ENCODE data around the gene TET3.

TET3 gene

DNA sequence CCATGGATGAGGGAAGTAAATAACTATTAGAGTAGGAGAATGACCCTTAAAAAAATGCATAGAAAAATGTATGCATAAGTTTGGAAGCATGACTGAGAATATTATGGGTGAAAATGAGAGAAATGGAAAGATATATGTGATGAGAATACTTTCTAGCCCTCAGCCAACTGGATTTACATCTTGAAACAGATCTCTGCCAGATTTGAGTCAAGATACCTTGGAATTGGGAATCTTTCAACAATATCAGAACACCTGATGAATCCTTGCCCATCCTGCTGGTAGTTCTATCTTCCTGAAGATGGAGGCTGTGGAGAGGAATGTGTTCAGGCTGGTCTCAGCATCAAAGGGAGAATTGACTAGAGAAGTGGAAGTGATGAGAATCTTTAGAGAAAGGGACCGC is 5.8 kb downstream of the TET3 start:
- H4K5ac ChIP-seq (ENCODE audit: low read length), result no peak overlapping the region
- no peak overlapping the region for H3K27ac ChIP-seq (ENCODE audit: low read depth, low read length)
- no CpG with 5 or more reads among the region's 1 CpG for WGBS (ENCODE audit: extremely low coverage, insufficient coverage, low lambda C conversion rate)
- H3K56ac ChIP-seq (ENCODE audit: low read length), result no peak overlapping the region
- H3K18ac ChIP-seq (ENCODE audit: low read length), result no peak overlapping the region
- no peak overlapping the region for H3K4me2 ChIP-seq (ENCODE audit: low read length)
- H2BK5ac ChIP-seq (ENCODE audit: low read length), result no peak overlapping the region
- H3K36me3 ChIP-seq (ENCODE audit: control insufficient read depth, insufficient read depth, low read length), result no peaks in the 10 kb centered on the region
- no peak overlapping the region for H3K4ac ChIP-seq (ENCODE audit: low read depth, low read length)
- no peak overlapping the region for H3K4me3 ChIP-seq (ENCODE audit: low read length)
- H4K8ac ChIP-seq (ENCODE audit: low read depth, low read length), result no peak overlapping the region
- H3K23ac ChIP-seq (ENCODE audit: low read length), result no peak overlapping the region
- peaks cover 30% of the 10 kb centered on the region for H3K79me1 ChIP-seq (ENCODE audit: low read length)
- H2AK5ac ChIP-seq (ENCODE audit: low read length), result no peak overlapping the region
- no peak overlapping the region for H2BK120ac ChIP-seq (ENCODE audit: low read depth, low read length)
- peaks cover 48% of the 10 kb centered on the region for H3K79me2 ChIP-seq (ENCODE audit: control insufficient read depth, insufficient read depth, low read length)
- no peak for DNase-seq
- no peak overlapping the region for H3K9ac ChIP-seq (ENCODE audit: low read length)
- no peaks in the 10 kb centered on the region for H3K27me3 ChIP-seq (ENCODE audit: insufficient read depth, low read length, poor library complexity)
- H2BK15ac ChIP-seq (replicated peaks; ENCODE audit: low read depth), result no peak overlapping the region
- peaks cover 18% of the 10 kb centered on the region for H3K4me1 ChIP-seq (ENCODE audit: control insufficient read depth, low read depth, low read length)

DNA sequence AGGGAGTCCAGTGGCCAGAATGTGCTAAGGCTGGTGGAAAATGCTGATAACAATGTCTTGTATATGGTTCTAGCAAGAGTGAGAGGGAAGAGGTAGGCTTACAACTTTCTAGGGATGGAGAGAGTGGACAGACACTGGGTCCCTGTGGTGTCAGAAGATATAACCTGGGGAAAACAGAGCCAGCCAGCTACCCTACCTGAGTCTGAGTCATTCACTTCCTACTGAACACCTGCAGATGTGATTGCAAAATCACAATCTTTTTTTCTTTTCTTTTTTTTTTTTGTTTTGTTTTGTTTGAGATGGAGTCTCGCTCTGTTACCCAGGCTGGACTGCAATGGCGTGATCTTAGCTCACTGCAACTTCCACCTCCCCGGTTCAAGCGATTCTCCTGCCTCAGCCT is 7.3 kb downstream of the TET3 start:
- H2AK5ac ChIP-seq (ENCODE audit: low read length), result no peak overlapping the region
- no peak overlapping the region for H2BK120ac ChIP-seq (ENCODE audit: low read depth, low read length)
- H4K5ac ChIP-seq (ENCODE audit: low read length), result no peak overlapping the region
- H4K8ac ChIP-seq (ENCODE audit: low read depth, low read length), result no peak overlapping the region
- no peaks in the 10 kb centered on the region for H3K36me3 ChIP-seq (ENCODE audit: control insufficient read depth, insufficient read depth, low read length)
- no peak overlapping the region for H3K56ac ChIP-seq (ENCODE audit: low read length)
- H3K4me1 ChIP-seq (ENCODE audit: control insufficient read depth, low read depth, low read length), result peaks cover 10% of the 10 kb centered on the region
- H2BK5ac ChIP-seq (ENCODE audit: low read length), result no peak overlapping the region
- H3K4ac ChIP-seq (ENCODE audit: low read depth, low read length), result no peak overlapping the region
- no peak overlapping the region for H3K18ac ChIP-seq (ENCODE audit: low read length)
- H3K4me3 ChIP-seq (ENCODE audit: low read length), result no peak overlapping the region
- no peak for DNase-seq
- H3K79me1 ChIP-seq (ENCODE audit: low read length), result peaks cover 34% of the 10 kb centered on the region
- no peaks in the 10 kb centered on the region for H3K27me3 ChIP-seq (ENCODE audit: insufficient read depth, low read length, poor library complexity)
- no peak overlapping the region for H2BK15ac ChIP-seq (replicated peaks; ENCODE audit: low read depth)
- WGBS (ENCODE audit: extremely low coverage, insufficient coverage, low lambda C conversion rate), result no CpG with 5 or more reads among the region's 4 CpGs
- H3K9ac ChIP-seq (ENCODE audit: low read length), result no peak overlapping the region
- H3K4me2 ChIP-seq (ENCODE audit: low read length), result no peak overlapping the region
- H3K27ac ChIP-seq (ENCODE audit: low read depth, low read length), result no peak overlapping the region
- no peak overlapping the region for H3K23ac ChIP-seq (ENCODE audit: low read length)
- H3K79me2 ChIP-seq (ENCODE audit: control insufficient read depth, insufficient read depth, low read length), result peaks cover 51% of the 10 kb centered on the region

DNA sequence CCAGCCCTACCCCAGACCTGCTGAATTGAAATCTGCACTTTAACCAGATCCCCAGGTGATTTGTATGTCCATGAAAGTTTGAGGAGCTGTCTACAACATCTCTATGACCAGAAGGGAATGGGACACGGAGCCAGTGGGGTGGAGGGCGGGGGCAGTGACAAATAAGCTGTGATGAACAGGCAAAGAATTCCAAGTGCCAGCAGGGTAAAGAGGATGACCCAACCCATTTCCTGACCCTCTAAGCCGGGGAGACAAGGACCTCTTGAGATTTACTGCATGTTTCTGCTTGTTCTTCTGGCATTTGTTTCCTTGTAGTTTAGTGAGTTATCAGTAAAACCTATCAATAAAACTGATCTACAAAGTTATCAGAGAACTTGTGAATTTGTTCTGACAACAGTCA is 8.7 kb downstream of the TET3 start:
- no peak for DNase-seq
- no peaks in the 10 kb centered on the region for H3K27me3 ChIP-seq (ENCODE audit: insufficient read depth, low read length, poor library complexity)
- no peak overlapping the region for H4K5ac ChIP-seq (ENCODE audit: low read length)
- no CpG with 5 or more reads among the region's 3 CpGs for WGBS (ENCODE audit: extremely low coverage, insufficient coverage, low lambda C conversion rate)
- H3K18ac ChIP-seq (ENCODE audit: low read length), result no peak overlapping the region
- peaks cover 2% of the 10 kb centered on the region for H3K4me1 ChIP-seq (ENCODE audit: control insufficient read depth, low read depth, low read length)
- no peak overlapping the region for H3K9ac ChIP-seq (ENCODE audit: low read length)
- H3K4me3 ChIP-seq (ENCODE audit: low read length), result no peak overlapping the region
- H3K79me2 ChIP-seq (ENCODE audit: control insufficient read depth, insufficient read depth, low read length), result peaks cover 44% of the 10 kb centered on the region
- no peak overlapping the region for H2BK15ac ChIP-seq (replicated peaks; ENCODE audit: low read depth)
- no peak overlapping the region for H2BK5ac ChIP-seq (ENCODE audit: low read length)
- H3K79me1 ChIP-seq (ENCODE audit: low read length), result peaks cover 40% of the 10 kb centered on the region
- no peak overlapping the region for H3K56ac ChIP-seq (ENCODE audit: low read length)
- H4K8ac ChIP-seq (ENCODE audit: low read depth, low read length), result no peak overlapping the region
- H3K27ac ChIP-seq (ENCODE audit: low read depth, low read length), result no peak overlapping the region
- H3K4ac ChIP-seq (ENCODE audit: low read depth, low read length), result no peak overlapping the region
- no peak overlapping the region for H3K23ac ChIP-seq (ENCODE audit: low read length)
- no peaks in the 10 kb centered on the region for H3K36me3 ChIP-seq (ENCODE audit: control insufficient read depth, insufficient read depth, low read length)
- no peak overlapping the region for H2BK120ac ChIP-seq (ENCODE audit: low read depth, low read length)
- no peak overlapping the region for H2AK5ac ChIP-seq (ENCODE audit: low read length)
- no peak overlapping the region for H3K4me2 ChIP-seq (ENCODE audit: low read length)

DNA sequence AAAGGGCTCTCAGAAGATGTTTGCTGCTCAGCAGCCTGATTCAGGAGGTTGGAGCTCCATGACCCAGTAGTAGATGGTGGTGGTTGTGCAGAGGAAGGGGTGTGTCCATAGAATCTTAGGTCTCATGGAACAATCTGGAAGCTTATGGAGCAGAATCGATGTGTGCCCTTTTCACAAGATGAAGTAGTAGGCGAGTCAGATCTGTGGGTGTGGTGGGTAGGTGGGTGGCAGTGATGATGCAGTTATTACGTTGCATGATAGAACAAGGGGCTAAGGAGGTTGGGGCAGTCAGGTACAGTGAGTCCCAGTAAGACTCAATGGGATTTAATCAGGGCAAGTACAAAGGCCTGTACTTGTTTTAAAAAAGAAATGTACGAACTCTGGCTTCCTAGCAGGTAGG is 9.1 kb downstream of the TET3 start:
- H3K27me3 ChIP-seq (ENCODE audit: insufficient read depth, low read length, poor library complexity), result no peaks in the 10 kb centered on the region
- no peak overlapping the region for H3K4me3 ChIP-seq (ENCODE audit: low read length)
- H3K18ac ChIP-seq (ENCODE audit: low read length), result no peak overlapping the region
- H3K4ac ChIP-seq (ENCODE audit: low read depth, low read length), result no peak overlapping the region
- no peak overlapping the region for H2BK5ac ChIP-seq (ENCODE audit: low read length)
- no peak overlapping the region for H2BK120ac ChIP-seq (ENCODE audit: low read depth, low read length)
- no peaks in the 10 kb centered on the region for H3K36me3 ChIP-seq (ENCODE audit: control insufficient read depth, insufficient read depth, low read length)
- WGBS (ENCODE audit: extremely low coverage, insufficient coverage, low lambda C conversion rate), result no CpG with 5 or more reads among the region's 4 CpGs
- H3K23ac ChIP-seq (ENCODE audit: low read length), result peak overlapping the region; percentile 45
- H3K79me1 ChIP-seq (ENCODE audit: low read length), result peaks cover 41% of the 10 kb centered on the region
- H3K56ac ChIP-seq (ENCODE audit: low read length), result no peak overlapping the region
- H3K4me2 ChIP-seq (ENCODE audit: low read length), result no peak overlapping the region
- no peak overlapping the region for H3K27ac ChIP-seq (ENCODE audit: low read depth, low read length)
- H3K79me2 ChIP-seq (ENCODE audit: control insufficient read depth, insufficient read depth, low read length), result peaks cover 45% of the 10 kb centered on the region
- no peak for DNase-seq
- H3K4me1 ChIP-seq (ENCODE audit: control insufficient read depth, low read depth, low read length), result no peaks in the 10 kb centered on the region
- H2BK15ac ChIP-seq (replicated peaks; ENCODE audit: low read depth), result no peak overlapping the region
- H4K5ac ChIP-seq (ENCODE audit: low read length), result no peak overlapping the region
- H4K8ac ChIP-seq (ENCODE audit: low read depth, low read length), result no peak overlapping the region
- no peak overlapping the region for H2AK5ac ChIP-seq (ENCODE audit: low read length)
- H3K9ac ChIP-seq (ENCODE audit: low read length), result no peak overlapping the region

DNA sequence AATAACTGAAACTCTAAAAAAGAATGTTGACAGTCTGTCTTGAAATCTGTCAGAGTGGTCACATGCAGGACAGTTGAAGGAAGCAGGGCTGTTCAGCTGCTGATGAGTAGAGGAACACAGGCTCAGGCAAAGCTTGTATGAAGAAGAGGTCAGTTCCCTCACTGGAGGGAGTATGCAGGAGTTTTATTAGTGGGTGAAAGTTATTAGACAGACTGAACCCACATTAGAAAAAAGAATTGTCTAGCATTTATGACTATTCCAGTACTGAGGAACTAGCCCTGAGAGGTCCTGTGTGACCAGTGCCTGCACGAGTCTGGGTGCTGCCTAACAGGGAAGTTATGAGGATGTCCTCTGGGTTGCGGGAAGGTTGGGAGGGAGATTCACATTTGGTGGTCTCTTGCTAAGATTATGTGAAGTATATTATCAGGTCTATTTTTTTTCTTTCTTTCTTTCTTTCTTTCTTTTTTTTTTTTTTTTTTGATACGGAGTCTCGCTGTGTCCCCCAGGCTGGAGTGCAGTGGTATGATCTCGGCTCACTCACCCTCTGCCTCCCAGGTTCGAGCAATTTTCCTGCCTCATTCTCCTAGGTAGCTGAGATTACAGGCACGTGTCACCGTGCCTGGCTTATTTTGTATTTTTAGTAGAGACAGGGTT is 9.6 kb downstream of the TET3 start:
- Histone ChIP-seq H3K9ac (ENCODE audit: low read length) (no peak overlapping the region), H3K56ac (ENCODE audit: low read length) (no peak overlapping the region), H3K4ac (ENCODE audit: low read depth, low read length) (no peak overlapping the region), H3K79me2 (ENCODE audit: control insufficient read depth, insufficient read depth, low read length) (peaks cover 47% of the 10 kb centered on the region), H4K5ac (ENCODE audit: low read length) (no peak overlapping the region), H2BK120ac (ENCODE audit: low read depth, low read length) (no peak overlapping the region), H2BK15ac (replicated peaks; ENCODE audit: low read depth) (no peak overlapping the region), H3K79me1 (ENCODE audit: low read length) (peaks cover 41% of the 10 kb centered on the region), H3K18ac (ENCODE audit: low read length) (no peak overlapping the region), H2BK5ac (ENCODE audit: low read length) (no peak overlapping the region), H3K4me2 (ENCODE audit: low read length) (no peak overlapping the region), H3K27me3 (ENCODE audit: insufficient read depth, low read length, poor library complexity) (no peaks in the 10 kb centered on the region), H4K8ac (ENCODE audit: low read depth, low read length) (no peak overlapping the region), H3K23ac (ENCODE audit: low read length) (no peak overlapping the region), H3K4me1 (ENCODE audit: control insufficient read depth, low read depth, low read length) (no peaks in the 10 kb centered on the region), H3K27ac (ENCODE audit: low read depth, low read length) (no peak overlapping the region), H3K36me3 (ENCODE audit: control insufficient read depth, insufficient read depth, low read length) (no peaks in the 10 kb centered on the region), H2AK5ac (ENCODE audit: low read length) (no peak overlapping the region), H3K4me3 (ENCODE audit: low read length) (no peak overlapping the region)
- no peak for DNase-seq
- WGBS (ENCODE audit: extremely low coverage, insufficient coverage, low lambda C conversion rate), result no CpG with 5 or more reads among the region's 8 CpGs

DNA sequence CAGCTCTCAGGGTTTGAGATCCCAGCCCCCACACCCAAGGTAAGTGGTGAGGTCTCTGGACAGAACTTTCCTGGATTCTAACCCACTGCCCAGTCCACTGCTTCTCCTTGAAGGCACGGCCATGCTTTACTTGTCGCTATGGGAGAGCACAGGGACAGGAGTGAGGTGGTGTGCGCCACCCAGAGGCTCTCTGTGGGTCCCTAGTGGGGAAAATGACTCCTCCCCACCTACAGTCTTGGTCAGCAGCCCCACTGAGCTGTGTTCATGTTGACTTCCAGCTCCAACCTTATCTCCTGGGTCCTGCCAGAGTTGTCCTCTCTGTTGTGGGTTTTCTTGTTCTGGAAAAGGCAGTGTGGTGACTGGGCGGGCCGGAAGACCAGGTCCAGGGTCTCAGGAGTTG is 11.1 kb downstream of the TET3 start:
- Histone ChIP-seq H4K8ac (ENCODE audit: low read depth, low read length) (no peak overlapping the region), H3K27ac (ENCODE audit: low read depth, low read length) (no peak overlapping the region), H3K18ac (ENCODE audit: low read length) (no peak overlapping the region), H3K4me1 (ENCODE audit: control insufficient read depth, low read depth, low read length) (peaks cover 7% of the 10 kb centered on the region), H2BK120ac (ENCODE audit: low read depth, low read length) (no peak overlapping the region), H3K4me2 (ENCODE audit: low read length) (no peak overlapping the region), H2AK5ac (ENCODE audit: low read length) (no peak overlapping the region), H4K5ac (ENCODE audit: low read length) (no peak overlapping the region), H2BK5ac (ENCODE audit: low read length) (no peak overlapping the region), H3K27me3 (ENCODE audit: insufficient read depth, low read length, poor library complexity) (no peaks in the 10 kb centered on the region), H3K9ac (ENCODE audit: low read length) (no peak overlapping the region), H3K23ac (ENCODE audit: low read length) (no peak overlapping the region), H3K56ac (ENCODE audit: low read length) (no peak overlapping the region), H3K36me3 (ENCODE audit: control insufficient read depth, insufficient read depth, low read length) (no peaks in the 10 kb centered on the region), H3K79me1 (ENCODE audit: low read length) (peaks cover 44% of the 10 kb centered on the region), H2BK15ac (replicated peaks; ENCODE audit: low read depth) (no peak overlapping the region), H3K4me3 (ENCODE audit: low read length) (no peak overlapping the region), H3K4ac (ENCODE audit: low read depth, low read length) (no peak overlapping the region), H3K79me2 (ENCODE audit: control insufficient read depth, insufficient read depth, low read length) (peaks cover 39% of the 10 kb centered on the region)
- no CpG with 5 or more reads among the region's 5 CpGs for WGBS (ENCODE audit: extremely low coverage, insufficient coverage, low lambda C conversion rate)
- no peak for DNase-seq
